Measurements from ENCODE around the gene SLC35F2.

SLC35F2 gene

GRCh38 chr11:107851704-107852310, 6.8 kb downstream of the SLC35F2 start:
- no peak for TF ChIP-seq CTCF (IDR thresholded peaks at IDR 0.05; ENCODE audit: low read length, missing control alignments)
- DNase-seq (ENCODE audit: low read depth) = no peak
- no peak overlapping the region for H3K4me3 ChIP-seq (replicated peaks; ENCODE audit: low read depth, low read length)

- H3K4me3 ChIP-seq (replicated peaks; ENCODE audit: low read depth, low read length) = no peak overlapping the region
- TF ChIP-seq CTCF (IDR thresholded peaks at IDR 0.05; ENCODE audit: low read length, missing control alignments) = no peak
- DNase-seq (ENCODE audit: low read depth) = no peak
Observed at GRCh38 chr11:107849790-107850189, 8.8 kb downstream of the SLC35F2 start.

GRCh38 chr11:107848345-107848744, 10.2 kb downstream of the SLC35F2 start:
- no peak for DNase-seq (ENCODE audit: low read depth)
- H3K4me3 ChIP-seq (replicated peaks; ENCODE audit: low read depth, low read length) = no peak overlapping the region
- TF ChIP-seq CTCF (IDR thresholded peaks at IDR 0.05; ENCODE audit: low read length, missing control alignments) = no peak

GRCh38 chr11:107847184-107847583, 11.4 kb downstream of the SLC35F2 start:
- no peak for DNase-seq (ENCODE audit: low read depth)
- H3K4me3 ChIP-seq (replicated peaks; ENCODE audit: low read depth, low read length) = no peak overlapping the region
- no peak for TF ChIP-seq CTCF (IDR thresholded peaks at IDR 0.05; ENCODE audit: low read length, missing control alignments)

GRCh38 chr11:107844041-107844440, 14.5 kb downstream of the SLC35F2 start:
- TF ChIP-seq CTCF (IDR thresholded peaks at IDR 0.05; ENCODE audit: low read length, missing control alignments) = no peak
- peak; percentile 43 for DNase-seq (ENCODE audit: low read depth)

GRCh38 chr11:107842412-107843100, 16.0 kb downstream of the SLC35F2 start:
- TF ChIP-seq CTCF (IDR thresholded peaks at IDR 0.05; ENCODE audit: low read length, missing control alignments) = no peak
- no peak for DNase-seq (ENCODE audit: low read depth)
- no peak overlapping the region for H3K4me3 ChIP-seq (replicated peaks; ENCODE audit: low read depth, low read length)

More at GRCh38 chr11:107844041-107844440, 14.5 kb downstream of the SLC35F2 start:
- no peak overlapping the region for H3K4me3 ChIP-seq (replicated peaks; ENCODE audit: low read depth, low read length)

- no peak for TF ChIP-seq CTCF (IDR thresholded peaks at IDR 0.05; ENCODE audit: low read length, missing control alignments)
- no peak for DNase-seq (ENCODE audit: low read depth)
- H3K4me3 ChIP-seq (replicated peaks; ENCODE audit: low read depth, low read length) = peak overlapping the region; percentile 4
Observed at GRCh38 chr11:107840129-107840484, 18.5 kb downstream of the SLC35F2 start.

All from fibroblast of pulmonary artery (primary cell).